GM21723 (cell line): ENCODE results near the gene PPP1R12B.
A peak's percentile ranks its signal among the peaks of the same experiment; 100 is the strongest.

Experiments
- ATAC-seq: cut with Tn5 transposase; IDR thresholded peaks from one replicate; pipeline ENCODE4 v1.9.1; 2021; ENCODE audit warnings: mild to moderate bottlenecking, moderate library complexity; ENCODE audit not compliant: unreplicated experiment

Gene PPP1R12B, protein sequence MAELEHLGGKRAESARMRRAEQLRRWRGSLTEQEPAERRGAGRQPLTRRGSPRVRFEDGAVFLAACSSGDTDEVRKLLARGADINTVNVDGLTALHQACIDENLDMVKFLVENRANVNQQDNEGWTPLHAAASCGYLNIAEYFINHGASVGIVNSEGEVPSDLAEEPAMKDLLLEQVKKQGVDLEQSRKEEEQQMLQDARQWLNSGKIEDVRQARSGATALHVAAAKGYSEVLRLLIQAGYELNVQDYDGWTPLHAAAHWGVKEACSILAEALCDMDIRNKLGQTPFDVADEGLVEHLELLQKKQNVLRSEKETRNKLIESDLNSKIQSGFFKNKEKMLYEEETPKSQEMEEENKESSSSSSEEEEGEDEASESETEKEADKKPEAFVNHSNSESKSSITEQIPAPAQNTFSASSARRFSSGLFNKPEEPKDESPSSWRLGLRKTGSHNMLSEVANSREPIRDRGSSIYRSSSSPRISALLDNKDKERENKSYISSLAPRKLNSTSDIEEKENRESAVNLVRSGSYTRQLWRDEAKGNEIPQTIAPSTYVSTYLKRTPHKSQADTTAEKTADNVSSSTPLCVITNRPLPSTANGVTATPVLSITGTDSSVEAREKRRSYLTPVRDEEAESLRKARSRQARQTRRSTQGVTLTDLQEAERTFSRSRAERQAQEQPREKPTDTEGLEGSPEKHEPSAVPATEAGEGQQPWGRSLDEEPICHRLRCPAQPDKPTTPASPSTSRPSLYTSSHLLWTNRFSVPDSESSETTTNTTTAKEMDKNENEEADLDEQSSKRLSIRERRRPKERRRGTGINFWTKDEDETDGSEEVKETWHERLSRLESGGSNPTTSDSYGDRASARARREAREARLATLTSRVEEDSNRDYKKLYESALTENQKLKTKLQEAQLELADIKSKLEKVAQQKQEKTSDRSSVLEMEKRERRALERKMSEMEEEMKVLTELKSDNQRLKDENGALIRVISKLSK

DNA sequence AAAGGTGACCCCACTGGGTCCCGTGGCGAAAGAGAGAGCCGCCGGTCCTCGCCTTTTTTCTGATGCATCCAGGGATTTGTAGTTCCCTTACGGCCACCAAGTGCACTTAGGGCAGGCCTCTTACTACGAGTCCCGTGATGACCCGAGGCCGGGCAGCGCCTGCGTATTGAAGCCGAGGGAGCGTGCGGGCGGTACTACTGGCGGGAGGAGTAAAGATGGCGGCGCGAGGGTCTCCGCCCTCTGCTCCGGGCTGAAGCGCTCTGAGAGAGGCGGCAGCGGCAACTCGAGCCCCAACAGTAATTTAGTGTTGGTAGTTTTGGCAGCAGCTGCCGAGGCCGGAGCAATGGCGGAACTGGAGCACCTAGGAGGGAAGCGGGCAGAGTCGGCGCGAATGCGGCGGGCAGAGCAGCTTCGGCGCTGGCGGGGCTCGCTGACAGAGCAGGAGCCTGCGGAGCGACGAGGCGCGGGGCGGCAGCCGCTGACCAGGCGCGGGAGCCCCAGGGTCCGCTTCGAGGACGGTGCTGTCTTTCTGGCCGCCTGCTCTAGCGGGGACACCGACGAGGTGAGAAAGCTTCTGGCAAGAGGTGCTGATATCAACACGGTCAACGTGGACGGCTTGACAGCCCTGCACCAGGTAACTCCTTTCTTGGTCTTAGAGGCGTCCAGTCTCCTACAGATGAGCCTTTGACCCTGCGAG, at the start of gene PPP1R12B:
TSS of gene PPP1R12B (plus strand) at position 191 of the 697 bp plus-strand sequence. CDS start at position 344, 153 bp downstream.
- ATAC-seq, result peak; percentile 97

DNA sequence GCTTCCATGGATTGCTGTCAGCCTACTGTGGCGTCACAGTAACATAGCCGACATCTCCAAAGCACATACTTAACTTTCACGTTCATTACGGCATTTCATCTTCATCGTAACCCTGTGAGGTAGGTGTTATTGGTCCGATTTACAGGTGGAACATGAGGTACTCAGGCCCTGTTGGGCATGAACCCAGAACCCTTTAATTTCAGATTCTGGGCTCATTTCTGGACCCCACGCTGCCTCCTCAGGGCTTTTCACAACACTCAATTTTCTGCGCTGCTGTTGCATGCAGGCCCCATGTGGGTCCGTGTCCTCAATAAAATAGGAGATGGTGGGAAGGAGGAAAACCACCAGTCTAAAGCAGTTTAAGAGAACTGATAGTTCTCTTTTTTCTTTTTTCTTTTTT, 46.3 kb upstream of the PPP1R12B start:
- no peak for ATAC-seq

DNA sequence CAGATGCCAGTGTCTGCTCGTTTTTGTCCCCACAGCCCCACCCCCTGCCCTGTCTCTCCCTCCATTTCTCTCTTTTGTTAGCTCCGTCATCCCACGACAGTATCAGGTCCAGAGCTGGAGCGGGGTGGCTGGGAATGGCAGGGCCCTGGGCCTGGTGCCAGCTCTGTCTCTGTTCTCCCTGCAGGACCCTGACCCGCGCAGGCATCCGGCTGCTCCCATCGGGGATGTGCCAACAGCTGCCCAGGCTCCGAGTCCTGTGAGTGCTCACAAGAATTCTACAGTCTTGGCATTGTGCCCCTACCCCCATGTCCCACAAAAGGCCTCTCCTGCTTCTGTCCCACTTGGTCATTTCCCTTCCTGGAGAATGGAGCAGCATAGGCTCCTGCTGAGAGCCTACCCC, 44.1 kb upstream of the PPP1R12B start:
- no peak for ATAC-seq

DNA sequence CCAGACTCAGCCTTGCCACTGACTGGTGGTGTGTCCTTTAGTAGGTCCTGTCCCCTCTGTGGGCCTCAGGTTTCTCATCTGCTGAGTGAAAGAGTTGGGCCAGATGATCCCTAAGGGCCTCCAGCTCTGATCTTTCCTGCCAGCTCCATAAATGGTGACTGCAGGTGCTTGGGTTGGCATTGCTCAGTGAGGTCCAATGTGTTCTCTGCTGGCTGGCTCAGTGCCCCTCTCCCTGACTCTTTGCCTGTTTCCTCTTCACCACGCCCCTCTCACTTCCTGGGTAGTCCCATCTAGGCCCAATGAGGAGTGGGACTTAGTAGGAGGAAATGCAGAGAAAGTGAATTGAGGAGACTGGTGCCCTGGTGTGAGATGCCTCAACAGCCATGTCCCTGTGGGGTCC, 43.3 kb upstream of the PPP1R12B start:
- no peak for ATAC-seq

DNA sequence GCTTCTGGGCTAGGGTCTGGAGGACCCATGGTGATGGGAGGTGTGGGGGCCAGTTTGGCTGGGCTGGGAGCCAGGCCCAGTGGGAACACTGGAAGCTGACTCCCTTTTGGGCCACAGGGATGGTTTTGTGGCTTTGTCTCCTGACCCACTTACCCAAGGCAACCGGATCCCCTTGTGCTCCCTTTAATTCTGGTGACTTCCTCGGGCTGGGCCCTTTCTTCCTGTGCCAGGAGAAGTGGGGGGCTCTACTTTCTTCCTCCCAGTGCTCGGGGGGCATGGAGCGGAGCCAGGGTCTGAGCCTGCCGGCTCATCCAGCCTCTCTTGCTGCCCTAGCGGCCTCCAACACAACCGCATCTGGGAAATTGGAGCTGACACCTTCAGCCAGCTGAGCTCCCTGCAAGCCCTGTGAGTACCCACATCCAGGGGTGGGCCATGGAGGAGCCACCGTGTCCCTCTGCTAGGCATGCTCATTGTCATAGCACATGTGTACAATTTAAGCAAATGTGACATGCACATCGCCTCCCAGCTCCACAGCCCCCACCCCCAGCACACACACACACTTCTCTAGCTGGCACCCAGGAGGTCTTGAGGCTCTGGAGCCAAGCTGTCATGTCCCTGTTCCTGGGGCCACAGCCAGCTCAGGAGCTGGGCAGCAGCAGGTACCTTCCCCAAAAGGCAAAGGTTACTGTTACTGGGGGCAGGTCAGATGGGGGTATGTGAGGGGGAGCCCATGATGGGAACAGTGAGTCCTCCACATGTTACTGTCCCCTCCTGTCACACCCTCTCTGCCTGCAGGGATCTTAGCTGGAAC, 41.8 kb upstream of the PPP1R12B start:
- ATAC-seq, result no peak

DNA sequence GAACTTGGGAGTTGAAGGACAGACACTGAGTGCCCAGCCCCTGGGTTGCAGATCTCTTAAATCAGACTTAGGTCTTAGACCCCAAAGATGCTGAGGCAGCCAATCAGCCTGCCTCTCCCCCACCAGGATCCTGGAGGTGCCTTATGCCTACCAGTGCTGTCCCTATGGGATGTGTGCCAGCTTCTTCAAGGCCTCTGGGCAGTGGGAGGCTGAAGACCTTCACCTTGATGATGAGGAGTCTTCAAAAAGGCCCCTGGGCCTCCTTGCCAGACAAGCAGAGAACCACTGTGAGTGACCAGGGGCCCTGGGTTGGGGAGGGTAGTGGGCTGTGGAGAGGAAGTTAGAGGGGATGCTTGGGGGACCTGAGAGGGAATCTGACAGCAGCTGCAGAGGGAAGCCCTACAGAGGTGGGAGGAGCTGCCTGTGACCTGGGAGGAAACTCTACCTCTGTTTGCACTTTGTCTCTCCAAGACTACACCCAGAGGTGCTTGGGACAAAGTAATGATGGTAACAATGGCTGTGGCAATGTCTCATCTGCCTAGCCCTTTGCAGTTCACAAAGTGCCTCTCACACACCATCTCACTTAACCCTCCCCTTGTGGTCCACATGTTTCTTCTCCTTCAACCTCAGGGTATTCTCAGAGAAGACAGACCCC, 38.3 kb upstream of the PPP1R12B start:
- no peak for ATAC-seq

DNA sequence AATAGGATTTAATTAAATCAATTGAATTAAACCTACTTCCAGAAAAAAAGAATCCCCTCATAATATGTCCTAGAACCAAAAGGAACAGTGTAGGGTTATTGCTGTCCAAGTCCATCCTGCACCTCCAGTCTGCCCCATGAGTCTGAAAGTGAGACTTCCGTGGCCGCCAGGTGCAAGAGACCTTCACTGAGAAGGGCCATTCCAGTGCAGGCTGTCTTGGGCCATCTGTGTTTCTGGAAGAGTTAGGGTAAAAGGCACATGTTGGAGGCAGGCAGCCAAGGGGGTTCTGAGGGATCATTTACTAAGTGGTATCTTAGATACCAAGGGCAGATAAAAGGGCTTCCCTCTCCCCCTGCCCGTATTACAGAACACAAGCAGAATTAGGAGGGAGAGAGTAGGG, 37.8 kb upstream of the PPP1R12B start:
- ATAC-seq, result no peak

DNA sequence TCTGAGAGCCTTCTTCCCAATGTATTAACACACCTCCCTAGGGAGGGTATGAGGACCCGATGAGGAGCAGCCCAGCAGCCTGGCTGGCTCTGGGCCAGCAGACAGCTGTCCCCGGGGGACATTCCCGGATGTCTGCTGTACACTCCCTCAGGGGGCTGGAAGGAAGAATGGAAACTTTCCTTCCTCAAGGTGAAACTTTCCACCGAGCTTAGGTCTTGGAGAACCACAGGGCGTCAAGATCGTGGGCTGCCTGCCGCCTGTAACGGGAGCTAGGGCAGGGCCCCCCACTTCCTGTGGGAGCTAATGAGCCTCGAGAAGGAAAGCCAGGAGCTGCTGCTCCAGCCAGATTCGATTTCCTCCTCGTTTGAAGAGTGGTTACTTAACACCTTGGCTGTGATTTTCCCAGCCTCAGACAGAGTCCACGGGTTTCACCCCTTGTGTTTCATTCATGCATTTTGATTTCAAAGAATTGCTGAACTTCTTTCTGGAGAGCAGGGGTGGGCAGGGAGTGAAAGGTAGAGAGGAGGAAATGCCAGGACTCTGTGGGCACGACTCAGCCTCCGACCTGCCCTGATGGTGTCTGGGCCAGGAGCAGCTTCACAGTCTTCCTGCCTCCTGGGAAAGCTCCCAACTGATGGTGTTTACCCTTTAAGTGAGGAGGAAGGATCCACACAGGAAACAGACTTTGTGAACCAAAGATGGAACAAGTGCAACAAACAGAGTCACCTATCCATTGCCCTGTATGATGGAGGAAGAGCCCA, 36.4 kb upstream of the PPP1R12B start:
- no peak for ATAC-seq

DNA sequence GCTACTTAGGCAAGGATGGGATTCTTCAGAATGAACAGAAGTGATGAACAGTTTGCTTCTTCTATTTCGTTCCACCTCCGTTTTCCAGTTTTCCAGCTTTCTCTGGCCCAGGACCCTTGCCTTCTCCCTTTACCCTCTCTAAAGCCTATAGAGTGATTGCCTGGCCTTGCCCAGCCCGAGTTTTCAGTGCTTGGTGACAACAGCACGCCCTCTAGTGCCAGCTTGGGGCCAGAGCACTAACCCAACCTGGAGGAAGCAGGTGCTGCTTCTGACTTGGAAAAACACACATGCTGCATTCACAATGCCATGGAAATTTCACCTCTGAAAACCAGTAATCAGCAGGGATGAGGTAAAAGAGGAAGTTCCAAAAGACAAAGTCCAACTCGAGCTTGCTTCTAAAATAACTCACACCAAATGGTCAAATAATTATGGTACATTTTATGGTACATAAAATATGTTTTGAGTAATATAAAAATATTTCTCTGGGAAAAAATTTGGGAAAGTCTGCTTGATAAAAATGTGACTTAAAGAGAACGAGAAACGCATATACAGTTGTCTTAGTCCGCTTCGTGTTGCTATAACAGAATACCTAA, 32.8 kb upstream of the PPP1R12B start:
- ATAC-seq, result peak; percentile 71

DNA sequence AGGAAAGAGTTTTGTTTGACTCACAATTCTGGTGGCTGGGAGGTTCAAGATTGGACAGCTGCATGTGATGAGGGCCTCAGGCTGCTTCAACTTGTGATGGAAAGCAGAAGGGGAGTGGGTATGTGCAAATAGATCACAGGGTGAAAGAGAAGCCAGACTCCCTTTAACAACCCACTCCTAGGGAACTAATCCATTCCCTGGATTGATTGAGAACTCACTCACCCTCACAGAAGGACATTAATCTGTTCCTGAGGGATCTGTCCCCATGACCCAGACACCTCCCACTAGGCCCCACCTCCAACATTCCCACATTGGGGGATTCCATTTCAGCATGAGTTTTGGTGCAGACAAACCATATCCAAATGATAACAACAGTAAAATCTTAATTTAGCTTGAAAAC, 32.3 kb upstream of the PPP1R12B start:
- ATAC-seq, result no peak

DNA sequence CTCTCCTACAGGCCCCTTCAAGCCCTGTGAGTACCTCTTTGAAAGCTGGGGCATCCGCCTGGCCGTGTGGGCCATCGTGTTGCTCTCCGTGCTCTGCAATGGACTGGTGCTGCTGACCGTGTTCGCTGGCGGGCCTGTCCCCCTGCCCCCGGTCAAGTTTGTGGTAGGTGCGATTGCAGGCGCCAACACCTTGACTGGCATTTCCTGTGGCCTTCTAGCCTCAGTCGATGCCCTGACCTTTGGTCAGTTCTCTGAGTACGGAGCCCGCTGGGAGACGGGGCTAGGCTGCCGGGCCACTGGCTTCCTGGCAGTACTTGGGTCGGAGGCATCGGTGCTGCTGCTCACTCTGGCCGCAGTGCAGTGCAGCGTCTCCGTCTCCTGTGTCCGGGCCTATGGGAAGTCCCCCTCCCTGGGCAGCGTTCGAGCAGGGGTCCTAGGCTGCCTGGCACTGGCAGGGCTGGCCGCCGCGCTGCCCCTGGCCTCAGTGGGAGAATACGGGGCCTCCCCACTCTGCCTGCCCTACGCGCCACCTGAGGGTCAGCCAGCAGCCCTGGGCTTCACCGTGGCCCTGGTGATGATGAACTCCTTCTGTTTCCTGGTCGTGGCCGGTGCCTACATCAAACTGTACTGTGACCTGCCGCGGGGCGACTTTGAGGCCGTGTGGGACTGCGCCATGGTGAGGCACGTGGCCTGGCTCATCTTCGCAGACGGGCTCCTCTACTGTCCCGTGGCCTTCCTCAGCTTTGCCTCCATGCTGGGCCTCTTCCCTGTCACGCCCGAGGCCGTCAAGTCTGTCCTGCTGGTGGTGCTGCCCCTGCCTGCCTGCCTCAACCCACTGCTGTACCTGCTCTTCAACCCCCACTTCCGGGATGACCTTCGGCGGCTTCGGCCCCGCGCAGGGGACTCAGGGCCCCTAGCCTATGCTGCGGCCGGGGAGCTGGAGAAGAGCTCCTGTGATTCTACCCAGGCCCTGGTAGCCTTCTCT, 30.3 kb upstream of the PPP1R12B start:
- no peak for ATAC-seq

DNA sequence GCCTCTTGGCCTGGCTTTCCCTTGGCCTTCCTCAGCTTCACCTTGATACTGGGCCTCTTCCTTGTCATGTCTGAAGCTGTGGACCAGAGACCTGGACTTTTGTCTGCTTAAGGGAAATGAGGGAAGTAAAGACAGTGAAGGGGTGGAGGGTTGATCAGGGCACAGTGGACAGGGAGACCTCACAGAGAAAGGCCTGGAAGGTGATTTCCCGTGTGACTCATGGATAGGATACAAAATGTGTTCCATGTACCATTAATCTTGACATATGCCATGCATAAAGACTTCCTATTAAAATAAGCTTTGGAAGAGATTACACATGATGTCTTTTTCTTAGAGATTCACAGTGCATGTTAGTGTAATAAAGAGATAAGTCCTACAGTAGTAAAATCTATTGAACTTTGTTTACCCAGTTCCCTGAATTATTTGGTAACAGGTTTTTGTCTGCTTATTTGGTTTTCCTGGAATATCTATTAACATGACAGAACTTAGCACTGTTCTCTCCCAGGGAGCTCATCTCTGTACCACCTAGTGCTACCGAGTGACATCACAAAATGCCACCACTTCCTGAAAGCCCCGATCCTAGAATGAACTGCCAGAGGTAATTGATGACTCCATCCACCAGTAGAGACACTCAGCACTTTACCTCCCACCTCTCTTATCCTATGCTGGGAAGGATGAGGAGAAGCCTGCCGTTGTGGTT, 29.0 kb upstream of the PPP1R12B start:
- no peak for ATAC-seq

DNA sequence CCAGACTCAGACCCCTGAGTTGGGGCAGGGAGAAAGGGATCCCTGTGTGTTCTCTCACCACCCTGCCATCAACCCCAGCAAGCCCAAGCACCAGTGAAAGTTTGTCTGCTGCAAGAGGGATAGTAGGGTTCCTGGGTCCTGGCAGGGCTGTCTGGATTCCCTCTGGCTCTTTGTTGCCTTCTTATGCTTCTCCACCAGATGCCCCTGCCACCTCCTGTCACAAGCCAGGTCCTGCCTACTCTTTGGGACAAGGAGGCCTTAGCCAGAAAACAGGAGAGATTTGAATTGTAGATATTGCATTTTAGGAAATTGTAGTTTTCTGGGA, 28.5 kb upstream of the PPP1R12B start:
- ATAC-seq, result no peak

DNA sequence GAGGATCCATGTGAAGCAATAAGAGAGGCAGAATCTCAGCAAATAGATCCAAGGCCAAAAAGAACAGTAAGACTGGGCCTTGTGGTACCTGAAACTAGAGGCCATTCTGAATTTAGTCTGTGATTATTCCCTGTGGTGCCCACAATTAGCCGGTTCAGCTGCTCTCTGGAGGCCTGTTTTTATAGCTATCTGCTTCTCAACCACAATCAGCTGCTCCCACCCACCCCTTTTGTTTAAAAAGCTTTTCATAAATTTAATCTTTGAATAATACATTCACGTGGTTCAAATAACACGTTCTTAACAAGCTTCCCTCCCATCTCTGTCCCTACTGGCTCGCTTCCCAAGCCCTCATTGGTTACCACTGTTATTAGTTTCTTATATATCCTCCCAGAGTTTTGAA, 24.8 kb upstream of the PPP1R12B start:
- no peak for ATAC-seq

DNA sequence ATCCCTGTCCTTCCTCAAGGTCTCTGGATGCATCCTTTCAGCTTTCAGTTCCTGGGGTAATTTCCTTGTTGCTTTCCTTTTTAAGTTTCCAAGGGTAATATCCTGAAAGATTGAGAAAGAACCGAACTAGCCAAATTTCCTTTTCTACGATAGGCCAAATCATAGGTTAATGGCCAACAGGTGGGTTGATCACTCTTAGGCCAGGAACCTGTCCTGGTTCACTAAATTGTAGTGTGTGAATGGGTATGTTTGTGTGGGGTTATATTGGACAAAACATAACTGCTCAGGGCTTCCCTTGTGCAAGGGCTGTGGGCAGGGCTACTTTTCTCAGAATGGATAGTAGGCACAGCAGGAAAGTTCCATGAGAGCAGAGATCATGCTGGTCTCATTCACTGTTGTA, 23.9 kb upstream of the PPP1R12B start:
- no peak for ATAC-seq

DNA sequence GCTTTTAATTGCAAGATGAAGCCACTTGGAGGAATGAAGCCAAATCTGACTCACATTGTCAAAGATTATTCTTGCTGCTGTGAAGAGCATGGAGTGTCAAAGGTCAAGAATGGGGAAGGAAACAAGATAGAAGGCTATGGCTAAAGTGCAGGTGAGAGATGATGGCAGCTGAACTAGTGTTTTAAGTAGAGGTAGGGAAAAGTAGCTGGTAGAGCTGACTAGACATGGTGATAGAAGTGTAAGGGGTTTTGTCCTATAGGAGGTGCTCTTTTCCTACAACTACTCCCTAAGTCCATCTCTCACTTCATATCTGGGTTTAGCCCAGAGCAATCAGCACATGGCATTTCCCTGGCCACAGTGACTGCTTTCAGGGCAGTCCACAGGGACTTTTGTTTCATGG, 18.6 kb upstream of the PPP1R12B start:
- no peak for ATAC-seq

DNA sequence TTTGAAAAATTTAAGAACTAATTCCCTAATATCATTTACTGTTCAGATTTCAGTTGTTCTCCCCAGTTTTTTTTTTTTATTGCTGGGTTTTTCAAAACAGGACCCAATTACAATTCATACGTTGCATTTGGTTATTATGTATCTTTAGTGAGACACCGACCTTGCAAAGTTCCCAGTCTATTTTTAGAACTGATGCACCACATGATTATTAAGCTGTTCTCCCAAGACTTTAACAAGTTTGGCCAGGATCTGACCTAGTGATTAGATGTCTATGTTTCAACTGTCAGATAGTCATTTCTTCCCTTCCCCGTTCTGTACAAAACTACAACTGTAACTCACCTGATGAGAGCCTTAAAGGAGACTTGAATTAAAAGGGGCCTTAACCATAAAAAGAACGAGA, 14.6 kb upstream of the PPP1R12B start:
- no peak for ATAC-seq
